ENCODE results near the gene ANKS1B.

Gene ANKS1B

GRCh38 chr12:99140017-99140720 lies 844.6 kb downstream of the ANKS1B start:
- no peak for TF ChIP-seq CTCF (conservative IDR thresholded peaks at IDR 0.05)
- no peak overlapping the region for H3K27ac ChIP-seq

- no peak for TF ChIP-seq CTCF (conservative IDR thresholded peaks at IDR 0.05)
- no peak overlapping the region for H3K27ac ChIP-seq
These were observed 846.3 kb downstream of the ANKS1B start for GRCh38 chr12:99138393-99138792.

- no peak overlapping the region; the same call in 1 of the 2 replicates for H3K27ac ChIP-seq
- no peak for TF ChIP-seq CTCF (conservative IDR thresholded peaks at IDR 0.05)
These were observed 847.4 kb downstream of the ANKS1B start for GRCh38 chr12:99137124-99137855.

GRCh38 chr12:99136516-99136915 lies 848.2 kb downstream of the ANKS1B start:
- no peak overlapping the region for H3K27ac ChIP-seq
- no peak for TF ChIP-seq CTCF (conservative IDR thresholded peaks at IDR 0.05)

DNA sequence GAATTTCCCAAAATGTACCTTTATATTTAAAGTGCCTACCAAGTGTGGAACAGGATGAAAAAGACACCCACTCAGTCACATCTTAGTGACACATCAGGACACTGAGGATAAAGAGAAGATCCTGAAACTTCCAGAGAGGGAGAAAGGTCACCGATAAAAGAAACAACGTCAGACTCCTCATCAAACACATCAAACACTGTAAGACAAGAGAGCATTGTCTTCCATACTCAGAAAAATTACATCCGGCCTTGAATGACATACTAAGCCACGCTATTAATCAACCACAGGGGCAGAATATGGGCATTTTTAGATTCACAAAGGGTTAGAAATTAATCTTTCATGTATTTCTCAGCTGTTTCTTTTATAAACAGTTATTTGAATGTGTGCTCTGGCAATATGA lies 849.4 kb downstream of the ANKS1B start:
- no peak overlapping the region for H3K27ac ChIP-seq
- no peak for TF ChIP-seq CTCF (conservative IDR thresholded peaks at IDR 0.05)

- TF ChIP-seq CTCF (conservative IDR thresholded peaks at IDR 0.05) = no peak
- no peak overlapping the region for H3K27ac ChIP-seq
These were observed 851.3 kb downstream of the ANKS1B start for GRCh38 chr12:99133401-99133800.

DNA sequence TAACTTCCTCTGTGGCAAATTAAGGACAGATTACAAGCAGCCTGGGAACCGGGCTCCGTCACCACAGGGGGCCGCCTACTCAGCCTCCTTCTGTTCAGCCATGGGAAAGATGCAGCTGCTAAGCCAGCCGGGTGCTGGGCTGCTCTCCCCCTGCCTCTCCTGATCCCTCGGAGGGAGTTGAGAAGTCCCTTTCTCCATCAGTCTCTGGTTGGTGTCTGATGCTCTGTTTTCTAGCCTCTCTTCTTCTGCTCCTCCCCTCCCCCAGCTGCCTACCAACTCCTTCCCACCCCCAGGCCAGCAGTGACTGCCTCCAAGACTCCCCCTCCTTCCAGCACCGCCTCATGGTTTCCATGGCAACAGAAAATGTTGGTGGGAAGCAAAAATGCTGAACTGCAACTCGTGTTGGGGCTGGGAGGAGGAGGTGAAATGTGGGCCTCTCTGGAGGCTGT lies 853.0 kb downstream of the ANKS1B start:
- no peak overlapping the region for H3K27ac ChIP-seq

More for the DNA sequence above, 853.0 kb downstream of the ANKS1B start:
- TF ChIP-seq CTCF (conservative IDR thresholded peaks at IDR 0.05) = no peak

Measured in VCaP (cell line).